CD4-positive, alpha-beta T cell (primary cell): Measurements from ENCODE around the gene TMEM163. TPM values are rescaled to one million over a fixed set of nuclear protein-coding genes. Genes with fewer than 3 reads are reported as not detected.

Experiments
- ATAC-seq: fragments of 200-7000 bp; cut with Tn5 transposase; one replicate; pipeline ENCODE4 v1.10.0; 2022; ENCODE audit warnings: mild to moderate bottlenecking; ENCODE audit not compliant: poor library complexity
- CTCF ChIA-PET: fragments of 350-600 bp; sonication (Branson Sonifier 250); formaldehyde crosslinking; loops from one replicate; lab custom pipeline; 2021; ENCODE audit warnings: antibody characterized with exemption, inconsistent platforms; lab: Charles Lee
- POLR2A ChIA-PET: fragments of 350-600 bp; sonication (Branson Sonifier 250); formaldehyde crosslinking; loops from one replicate; lab custom pipeline; 2021; ENCODE audit warnings: antibody characterized with exemption, inconsistent platforms; lab: Charles Lee
- DNase-seq, 14 experiments: peaks; one replicate each; pipeline ENCODE4 v3.0.0-alpha.2; 2013 to 2020; ENCODE audit warnings: mixed read lengths in 2 of 14
- H3K27ac ChIP-seq, 2 donors: one replicate each; pipeline versions ENCODE4 v1.5.1 to v1.7.0; 2013; ENCODE audit warnings: low read length in 2 of 2, low read depth in 1 of 2, mild to moderate bottlenecking in 1 of 2
- H3K27me3 ChIP-seq, 2 experiments: 1 replicate in 1 of 2; 2 replicates in 1 of 2; pipeline versions ENCODE4 v1.6.1 to v1.7.0; 2013; ENCODE audit warnings: low read length in 2 of 2, control low read depth in 1 of 2, mild to moderate bottlenecking in 1 of 2, moderate library complexity in 1 of 2; ENCODE audit not compliant: insufficient read depth in 2 of 2, control insufficient read depth in 1 of 2
- H3K36me3 ChIP-seq: one replicate; pipeline ENCODE4 v1.6.1; 2013; ENCODE audit warnings: low read length, control low read depth; ENCODE audit not compliant: insufficient read depth
- H3K4me1 ChIP-seq: one replicate; pipeline ENCODE4 v1.6.1; 2013; ENCODE audit warnings: low read length, control low read depth; ENCODE audit not compliant: insufficient read depth
- H3K4me3 ChIP-seq: one replicate; pipeline ENCODE4 v1.5.1; 2013; ENCODE audit warnings: mild to moderate bottlenecking, low read length, moderate library complexity
- H3K9me3 ChIP-seq, 2 experiments: 1 replicate in 1 of 2; 2 replicates in 1 of 2; pipeline versions ENCODE4 v1.6.1 to v1.7.0; 2013; ENCODE audit warnings: low read length in 2 of 2, mild to moderate bottlenecking in 2 of 2, control low read depth in 1 of 2, moderate library complexity in 1 of 2; ENCODE audit not compliant: control insufficient read depth in 1 of 2, insufficient read depth in 1 of 2
- H3K27ac Mint-ChIP-seq: one replicate; pipeline ENCODE4 v1.8.0; 2020; ENCODE audit warnings: mixed read lengths
- H3K27me3 Mint-ChIP-seq: one replicate; pipeline ENCODE4 v1.8.0; 2021; ENCODE audit warnings: mixed read lengths
- H3K36me3 Mint-ChIP-seq: one replicate; pipeline ENCODE4 v1.8.0; 2021; ENCODE audit warnings: low read depth, mixed read lengths
- H3K4me1 Mint-ChIP-seq: one replicate; pipeline ENCODE4 v1.8.0; 2021; ENCODE audit warnings: low read depth, mixed read lengths
- H3K4me3 Mint-ChIP-seq: one replicate; pipeline ENCODE4 v1.8.0; 2020; ENCODE audit warnings: mild to moderate bottlenecking, mixed read lengths
- H3K9me3 Mint-ChIP-seq: one replicate; pipeline ENCODE4 v1.8.0; 2020; ENCODE audit warnings: mixed read lengths
- intact Hi-C, 2 experiments: fragments of 100-400 bp; cut with DNase I in 1 of 2; cut with micrococcal nuclease in 1 of 2; formaldehyde crosslinking; loops; one replicate each; pipeline versions ENCODE4 v1.15.1 to v1.9.0; 2023 to 2025; cut with DNase I, micrococcal nuclease
- total RNA-seq, 174 experiments: library from RNA in 2 of 174; stranded (reverse) in 2 of 174; gene quantifications; one replicate each; pipeline ENCODE4 v1.2.3 and lab custom pipeline; 2021 to 2026
- TF ChIP-seq, protein P1 (sequence below): fragments of 200-600 bp; IDR thresholded peaks from one replicate; pipeline ENCODE4 v1.8.0; 2022; ENCODE audit warnings: antibody characterized with exemption, mild to moderate bottlenecking

Gene TMEM163
- total RNA-seq, 2 experiments from 2014 or later, result 0.14 to 0.47 TPM

DNA sequence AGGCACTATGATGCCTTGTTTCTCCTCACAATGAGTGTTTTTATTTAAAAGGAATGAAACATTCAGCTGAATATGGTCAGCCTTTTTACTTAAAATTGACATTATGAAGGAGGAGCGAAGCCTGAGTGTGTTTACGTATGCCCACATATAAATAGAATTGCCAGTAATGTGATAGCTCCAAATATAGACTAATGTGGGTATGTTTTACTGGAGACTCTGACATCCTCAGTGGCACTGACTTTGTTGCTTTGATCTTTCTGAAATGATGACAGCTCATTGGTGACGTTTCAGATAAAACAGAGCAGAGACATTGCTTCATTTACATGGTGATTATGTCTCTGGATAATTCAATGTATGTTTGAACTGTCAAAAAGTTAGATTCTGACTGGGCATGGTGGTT is 297.9 kb downstream of the TMEM163 start:
- no peak for ATAC-seq
- TF ChIP-seq, protein P1, sequence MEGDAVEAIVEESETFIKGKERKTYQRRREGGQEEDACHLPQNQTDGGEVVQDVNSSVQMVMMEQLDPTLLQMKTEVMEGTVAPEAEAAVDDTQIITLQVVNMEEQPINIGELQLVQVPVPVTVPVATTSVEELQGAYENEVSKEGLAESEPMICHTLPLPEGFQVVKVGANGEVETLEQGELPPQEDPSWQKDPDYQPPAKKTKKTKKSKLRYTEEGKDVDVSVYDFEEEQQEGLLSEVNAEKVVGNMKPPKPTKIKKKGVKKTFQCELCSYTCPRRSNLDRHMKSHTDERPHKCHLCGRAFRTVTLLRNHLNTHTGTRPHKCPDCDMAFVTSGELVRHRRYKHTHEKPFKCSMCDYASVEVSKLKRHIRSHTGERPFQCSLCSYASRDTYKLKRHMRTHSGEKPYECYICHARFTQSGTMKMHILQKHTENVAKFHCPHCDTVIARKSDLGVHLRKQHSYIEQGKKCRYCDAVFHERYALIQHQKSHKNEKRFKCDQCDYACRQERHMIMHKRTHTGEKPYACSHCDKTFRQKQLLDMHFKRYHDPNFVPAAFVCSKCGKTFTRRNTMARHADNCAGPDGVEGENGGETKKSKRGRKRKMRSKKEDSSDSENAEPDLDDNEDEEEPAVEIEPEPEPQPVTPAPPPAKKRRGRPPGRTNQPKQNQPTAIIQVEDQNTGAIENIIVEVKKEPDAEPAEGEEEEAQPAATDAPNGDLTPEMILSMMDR, result no peak
- H3K4me3 Mint-ChIP-seq, result no peak overlapping the region
- no peaks in the 10 kb centered on the region for H3K4me1 Mint-ChIP-seq
- Histone ChIP-seq H3K4me3 (no peak overlapping the region), H3K4me1 (no peaks in the 10 kb centered on the region), H3K27me3 (no peaks in the 10 kb centered on the region), H3K36me3 (peaks cover 44% of the 10 kb centered on the region), H3K9me3 (no peaks in the 10 kb centered on the region), H3K27ac (no peak overlapping the region)
- DNase-seq, result no peak
- no peaks in the 10 kb centered on the region for H3K9me3 Mint-ChIP-seq
- peaks cover 66% of the 10 kb centered on the region for H3K36me3 Mint-ChIP-seq
- no peaks in the 10 kb centered on the region for H3K27me3 Mint-ChIP-seq
- POLR2A ChIA-PET, result interaction anchor here (0.6 kb wide), 1 partner anchor 111 kb away, joined by 3 read pairs; no protein-coding TSS in a partner anchor
- intact Hi-C loops, result no loop called here
- no peak overlapping the region for H3K27ac Mint-ChIP-seq
- CTCF ChIA-PET, result no interaction called here

DNA sequence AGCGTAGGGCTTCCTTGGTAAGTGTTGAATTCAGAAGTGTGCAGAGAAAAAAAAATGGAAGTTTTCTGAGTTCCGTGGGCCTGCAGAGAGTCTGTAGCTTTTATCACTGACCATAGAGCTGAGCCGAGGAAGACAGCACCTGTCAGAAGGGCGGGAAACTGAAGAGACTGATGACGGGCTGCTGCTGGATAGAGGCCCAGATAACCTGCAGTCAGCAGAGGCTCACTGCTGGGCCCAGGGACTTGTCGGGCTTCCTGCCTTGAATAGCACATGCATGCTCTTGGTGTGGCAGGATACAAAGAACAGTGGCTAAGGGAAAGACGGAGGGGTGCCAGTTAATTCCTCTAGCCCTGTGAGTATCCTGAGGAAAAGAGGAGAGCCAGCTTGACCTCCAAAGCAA is 298.5 kb downstream of the TMEM163 start:
- Histone ChIP-seq H3K27ac (no peak overlapping the region), H3K4me3 (no peak overlapping the region), H3K27me3 (no peaks in the 10 kb centered on the region), H3K36me3 (peaks cover 44% of the 10 kb centered on the region), H3K4me1 (no peaks in the 10 kb centered on the region), H3K9me3 (no peaks in the 10 kb centered on the region)
- no peaks in the 10 kb centered on the region for H3K9me3 Mint-ChIP-seq
- ChIA-PET POLR2A (no interaction called here), CTCF (no interaction called here)
- intact Hi-C loops, result no loop called here
- H3K27me3 Mint-ChIP-seq, result no peaks in the 10 kb centered on the region
- TF ChIP-seq, protein P1, result no peak
- H3K4me1 Mint-ChIP-seq, result no peaks in the 10 kb centered on the region
- H3K27ac Mint-ChIP-seq, result no peak overlapping the region
- ATAC-seq, result no peak
- peaks cover 65% of the 10 kb centered on the region for H3K36me3 Mint-ChIP-seq
- no peak for DNase-seq
- no peak overlapping the region for H3K4me3 Mint-ChIP-seq

- Mint-ChIP-seq H3K4me3 (no peak overlapping the region), H3K4me1 (no peaks in the 10 kb centered on the region), H3K9me3 (no peaks in the 10 kb centered on the region), H3K27ac (no peak overlapping the region), H3K27me3 (no peaks in the 10 kb centered on the region), H3K36me3 (peaks cover 63% of the 10 kb centered on the region)
- ChIA-PET CTCF (interaction anchor here (1.0 kb wide), 1 partner anchor 33 kb away, joined by 3 read pairs; no protein-coding TSS in a partner anchor), POLR2A (interaction anchor here (0.6 kb wide), 1 partner anchor 1120 kb away, joined by 3 read pairs; no protein-coding TSS in a partner anchor)
- no peaks in the 10 kb centered on the region for H3K4me1 ChIP-seq
- no peak for ATAC-seq
- no peak overlapping the region for H3K4me3 ChIP-seq
- no peaks in the 10 kb centered on the region for H3K9me3 ChIP-seq
- H3K36me3 ChIP-seq, result peaks cover 40% of the 10 kb centered on the region
- H3K27me3 ChIP-seq, result no peaks in the 10 kb centered on the region
- no peak overlapping the region for H3K27ac ChIP-seq
- TF ChIP-seq, protein P1, result no peak
- no peak for DNase-seq
- intact Hi-C loops, result no loop called here
Observed at GRCh38 chr2:134417968-134418582, 300.7 kb downstream of the TMEM163 start.
